ENCODE measurements around the gene LACTBL1.

Gene LACTBL1

DNA sequence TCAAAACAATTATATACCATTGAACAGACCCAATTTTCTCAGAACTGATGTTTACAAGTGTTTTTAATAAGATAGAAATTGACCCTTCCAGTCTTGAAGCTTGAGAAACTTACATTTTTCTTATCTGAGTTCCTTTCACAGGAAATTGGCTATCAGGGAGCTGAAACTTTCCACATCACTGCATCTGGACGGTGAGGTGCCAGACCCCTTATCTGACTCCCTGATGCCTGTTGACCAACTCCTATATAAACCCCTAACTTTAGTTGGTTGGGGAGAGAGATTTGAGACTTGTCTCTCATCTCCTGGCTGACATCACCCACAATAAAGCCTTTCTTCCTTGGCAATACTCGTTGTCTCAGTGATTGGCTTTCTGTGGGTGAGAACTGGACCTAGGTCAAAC is 31.4 kb downstream of the LACTBL1 start:
- no peak for DNase-seq

DNA sequence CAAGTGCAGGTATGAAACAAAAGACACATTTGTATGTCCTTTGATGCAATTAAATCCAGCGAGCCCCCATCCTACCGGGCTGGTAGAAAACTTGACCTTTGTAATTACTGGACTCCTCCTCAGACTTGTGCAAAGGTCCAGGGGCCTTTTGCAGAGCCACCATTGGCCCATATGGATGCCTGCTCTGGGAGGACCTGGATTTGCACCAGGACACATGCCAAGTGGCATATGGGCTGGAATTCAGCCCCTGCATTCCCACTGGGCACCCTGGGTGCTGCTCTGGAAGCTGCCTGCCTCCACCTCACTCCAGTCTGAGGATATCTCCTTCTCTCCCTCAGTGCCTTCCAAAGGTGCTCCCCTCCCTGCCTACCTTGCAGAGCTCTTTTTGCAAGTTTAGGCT is 36.0 kb downstream of the LACTBL1 start:
- DNase-seq, result no peak

DNA sequence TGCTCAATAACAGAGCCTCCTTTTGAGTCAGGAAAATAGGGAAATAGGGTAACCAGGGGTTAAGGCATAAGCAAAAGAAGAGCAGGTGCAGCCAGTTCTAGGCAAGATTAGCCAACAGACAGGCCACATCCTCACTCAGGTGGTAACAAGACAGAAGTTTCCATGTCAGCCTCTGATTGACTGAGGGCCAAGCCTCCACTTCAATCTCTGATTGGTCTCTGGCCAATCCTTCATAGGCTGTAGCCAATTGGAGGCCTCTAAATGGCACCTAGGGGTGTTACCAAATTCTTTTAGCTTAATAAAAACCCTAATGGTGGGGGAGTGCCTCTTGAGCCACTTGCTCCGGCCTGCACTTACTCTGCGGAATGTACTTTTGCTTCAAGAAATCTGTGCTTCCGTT is 37.2 kb downstream of the LACTBL1 start:
- DNase-seq, result no peak

DNA sequence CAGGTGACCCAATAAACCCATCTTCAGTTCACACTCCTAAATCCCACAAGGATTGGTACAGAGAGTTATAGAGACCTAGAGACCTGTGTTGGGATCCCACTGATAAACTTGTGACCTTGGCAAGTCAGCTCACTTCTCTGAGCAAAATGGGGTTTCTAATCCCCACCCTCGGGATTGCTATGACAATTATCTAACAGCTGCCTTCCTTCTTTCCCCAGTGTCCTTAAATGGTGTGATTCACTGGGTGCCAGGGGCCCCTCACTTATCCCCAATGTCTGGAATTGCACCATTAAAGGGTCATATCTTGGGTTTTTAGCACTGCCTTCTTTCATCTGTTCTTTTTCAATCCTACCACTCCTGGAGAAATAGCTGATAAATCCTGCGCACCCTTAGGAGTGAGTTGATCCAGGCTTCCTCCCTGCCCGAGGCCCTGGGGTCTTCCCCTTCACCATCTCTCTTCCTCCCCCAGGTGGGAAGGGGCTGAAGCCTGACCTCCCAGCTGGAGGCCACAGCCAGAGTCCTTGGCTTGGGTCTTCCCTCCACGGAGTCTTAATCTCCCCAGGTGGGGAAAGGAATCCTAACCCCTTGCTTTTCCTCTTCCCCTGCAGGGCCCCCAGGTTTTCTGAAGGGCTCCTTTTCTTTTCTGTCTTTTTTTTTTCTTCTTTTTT is 39.7 kb downstream of the LACTBL1 start:
- no peak for DNase-seq

DNA sequence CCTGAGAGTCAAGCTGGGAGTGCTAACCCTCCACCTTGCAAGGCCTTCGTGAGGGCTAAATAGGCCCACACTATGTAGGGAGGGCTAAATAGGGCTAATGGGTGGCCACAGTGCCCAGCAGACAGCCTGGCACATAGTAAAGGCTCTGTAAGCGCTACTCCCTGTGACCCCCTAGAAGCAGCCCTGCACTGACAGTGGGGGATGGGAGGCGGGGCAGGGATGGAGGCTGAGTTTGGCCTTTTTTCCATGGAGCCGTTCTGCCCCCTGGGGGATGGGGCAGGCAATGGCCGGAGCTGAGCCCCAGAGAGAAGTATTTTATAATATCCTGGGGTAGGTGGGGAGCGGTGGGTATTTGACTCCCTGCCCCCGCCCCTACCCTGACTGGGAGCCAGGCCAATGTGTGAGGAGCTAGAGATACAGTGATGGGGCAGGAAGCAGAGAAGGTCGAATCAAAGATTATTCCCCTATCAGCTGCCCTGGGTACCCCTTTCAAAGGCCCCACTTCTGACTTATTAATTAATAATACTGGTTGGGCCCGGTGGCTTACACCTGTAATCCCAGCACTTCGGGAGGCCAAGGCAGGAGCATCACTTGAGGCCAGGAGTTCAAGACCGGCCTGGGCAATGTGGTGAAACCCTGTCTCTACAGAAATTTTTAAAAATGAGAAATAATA is 42.3 kb downstream of the LACTBL1 start:
- no peak for DNase-seq

DNA sequence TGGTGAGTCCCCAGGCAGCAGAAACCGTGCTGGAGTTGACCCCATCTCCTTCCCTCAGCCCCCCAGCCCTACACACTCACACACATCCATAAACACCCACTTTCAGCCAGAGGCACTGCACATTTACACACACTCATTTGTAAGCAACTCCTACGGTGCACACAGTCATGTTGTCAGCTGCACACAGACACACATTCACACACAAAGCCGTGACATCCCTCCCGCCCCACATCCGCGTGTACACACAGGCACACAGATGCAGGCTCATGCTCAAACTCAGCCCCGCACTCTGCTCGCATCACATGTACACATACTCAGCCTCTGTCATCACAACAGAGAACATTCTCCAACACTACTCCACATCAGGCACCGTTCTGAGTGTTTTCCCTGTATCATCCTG is 47.6 kb downstream of the LACTBL1 start:
- DNase-seq, result no peak

DNA sequence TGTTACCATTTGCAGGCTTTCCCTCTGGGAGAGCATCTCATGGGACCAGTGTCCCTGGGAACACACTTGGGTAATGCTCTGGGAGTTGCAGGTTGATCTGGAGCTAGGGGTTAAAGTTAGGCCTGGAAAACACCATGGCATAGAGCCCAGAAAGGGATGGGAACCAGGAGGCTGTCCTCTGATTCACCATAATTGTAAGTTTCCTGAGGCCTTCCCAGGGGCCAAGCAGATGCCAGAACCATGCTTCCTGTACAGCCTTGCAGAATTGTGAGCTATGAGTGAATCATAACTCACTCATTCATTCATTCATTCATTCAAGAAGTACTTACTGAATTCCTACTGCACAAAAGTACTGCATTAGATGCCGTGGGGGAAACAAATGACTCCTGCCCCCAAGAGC is 50.0 kb downstream of the LACTBL1 start:
- no peak for DNase-seq

DNA sequence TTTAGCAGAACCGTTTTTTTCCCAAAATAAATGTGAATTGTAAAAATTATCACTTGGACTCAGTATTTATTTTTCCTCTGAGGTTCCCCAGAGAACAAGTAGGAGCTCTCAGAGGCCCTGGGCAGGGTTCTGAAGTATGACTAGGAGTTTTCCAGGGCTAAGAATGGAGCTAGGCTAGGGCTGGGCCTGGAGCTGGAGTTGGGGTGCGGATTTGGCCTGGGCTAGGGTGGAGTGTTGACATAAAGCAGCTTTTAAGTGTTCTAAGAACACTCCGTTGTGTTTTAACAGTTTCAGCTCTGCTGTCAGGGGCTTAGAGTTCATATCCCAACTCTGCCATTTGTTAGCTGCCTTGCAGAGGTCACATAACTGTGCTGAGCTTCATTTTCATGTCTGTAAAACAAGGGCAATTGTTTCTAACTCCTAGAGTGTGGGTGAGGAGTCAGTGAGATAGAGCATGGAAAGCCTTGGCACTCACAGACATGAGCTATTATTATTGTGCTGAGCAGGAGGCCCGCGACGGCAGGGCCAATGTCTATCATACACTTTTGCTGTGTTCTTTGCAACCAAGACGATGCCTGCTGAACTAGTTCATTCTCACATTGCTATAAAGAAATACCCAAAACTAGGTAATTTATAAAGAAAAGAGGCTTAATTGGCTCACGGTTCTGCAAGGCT is 51.1 kb downstream of the LACTBL1 start:
- no peak for DNase-seq

DNA sequence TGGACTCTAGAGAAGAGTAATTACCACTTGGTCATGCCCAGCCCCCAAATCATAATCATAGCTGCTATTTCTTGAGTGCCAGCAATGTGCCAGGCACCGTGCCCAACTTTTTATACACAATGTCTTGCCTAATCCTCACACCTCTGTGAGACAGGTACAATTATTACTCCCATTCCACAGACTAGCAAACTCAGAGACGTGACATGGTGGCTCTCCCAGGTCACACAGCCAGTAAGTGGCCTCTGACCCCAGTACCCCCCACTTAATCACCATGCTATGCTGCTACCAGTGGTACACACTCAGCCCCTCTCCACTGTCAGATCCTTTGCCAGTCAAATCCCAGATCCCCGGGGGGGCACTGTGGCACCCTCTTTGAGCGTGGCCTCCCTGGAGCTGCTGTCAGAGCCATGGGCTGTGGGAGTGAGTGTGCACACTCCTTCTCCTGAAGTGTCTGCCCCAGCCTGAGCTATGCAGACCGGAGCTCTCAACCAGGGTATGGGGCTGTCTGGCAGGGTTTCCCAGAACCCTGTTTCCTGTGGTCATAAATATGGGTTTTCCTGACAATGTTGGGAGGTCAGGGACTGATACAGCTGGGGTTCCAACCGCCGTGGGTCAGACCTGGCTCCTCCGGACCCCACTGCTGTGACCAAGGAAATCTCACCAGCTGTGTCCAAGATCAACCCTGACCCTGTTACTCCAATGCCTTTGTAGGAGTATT is 51.8 kb downstream of the LACTBL1 start:
- DNase-seq, result no peak

DNA sequence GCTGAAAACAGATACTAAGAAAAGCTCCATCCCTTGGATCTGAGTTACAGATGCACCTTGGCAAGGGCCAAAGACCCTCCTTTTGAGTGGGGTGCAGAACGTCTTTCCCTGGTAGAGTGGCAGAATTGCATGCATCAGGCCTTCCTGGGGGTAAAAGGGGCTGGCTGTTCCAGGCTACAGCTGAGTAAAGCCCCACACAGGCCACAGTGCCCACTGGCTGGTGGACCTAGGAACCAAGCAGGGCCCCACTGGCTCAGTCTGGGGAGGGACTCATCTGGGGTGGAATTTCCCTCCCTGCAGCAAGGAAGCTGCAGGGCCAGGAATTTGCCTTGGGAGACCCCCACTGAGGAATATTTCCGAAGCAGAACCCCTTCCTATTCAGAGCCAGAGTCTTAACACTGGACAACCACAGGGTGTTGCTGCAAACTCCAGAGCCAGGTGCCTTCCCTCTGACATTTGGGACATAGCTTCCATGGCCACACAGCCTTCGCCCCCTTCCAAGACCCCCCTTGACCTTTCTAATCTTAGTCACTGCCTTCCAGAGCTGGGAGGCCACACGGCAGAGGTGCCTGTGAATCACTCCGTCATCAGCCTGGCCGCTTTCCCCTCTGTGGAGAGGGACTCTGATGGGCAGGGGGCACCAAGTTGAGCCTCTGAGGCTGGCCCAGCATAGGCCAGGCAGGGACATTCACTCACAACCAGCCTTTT is 52.5 kb downstream of the LACTBL1 start:
- no peak for DNase-seq

DNA sequence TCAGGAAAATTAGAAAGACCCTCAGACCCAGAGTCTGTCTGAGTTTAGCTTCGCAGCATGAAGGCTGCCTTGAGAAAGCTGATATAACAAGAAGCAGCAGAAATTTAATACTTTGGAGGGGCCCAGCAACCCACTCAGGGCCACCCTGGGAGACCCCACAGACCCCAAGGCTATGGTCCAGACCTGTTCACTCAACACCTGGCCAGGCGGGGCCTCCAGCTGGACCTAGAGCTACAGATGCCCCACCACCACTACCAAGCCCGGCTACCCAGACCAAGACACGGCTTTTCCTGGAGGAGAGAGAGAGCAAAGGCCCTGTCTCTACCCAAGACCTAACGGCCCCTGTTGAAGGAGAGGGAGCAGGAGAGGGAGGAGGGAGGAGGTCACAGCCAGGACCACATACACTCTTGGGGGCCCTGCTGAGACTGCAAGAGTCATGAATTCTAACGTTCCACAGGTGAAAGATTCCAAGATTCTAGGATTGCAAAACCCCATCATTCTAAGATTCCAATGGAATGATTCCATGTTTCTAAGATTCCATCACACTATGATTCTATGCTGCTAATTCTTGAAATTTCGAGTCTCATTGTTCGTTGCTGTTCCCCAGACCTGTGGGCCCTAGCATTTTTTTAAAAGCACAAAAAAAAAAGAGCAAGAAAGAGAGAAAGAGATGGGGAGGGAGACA is 53.2 kb downstream of the LACTBL1 start:
- no peak for DNase-seq

DNA sequence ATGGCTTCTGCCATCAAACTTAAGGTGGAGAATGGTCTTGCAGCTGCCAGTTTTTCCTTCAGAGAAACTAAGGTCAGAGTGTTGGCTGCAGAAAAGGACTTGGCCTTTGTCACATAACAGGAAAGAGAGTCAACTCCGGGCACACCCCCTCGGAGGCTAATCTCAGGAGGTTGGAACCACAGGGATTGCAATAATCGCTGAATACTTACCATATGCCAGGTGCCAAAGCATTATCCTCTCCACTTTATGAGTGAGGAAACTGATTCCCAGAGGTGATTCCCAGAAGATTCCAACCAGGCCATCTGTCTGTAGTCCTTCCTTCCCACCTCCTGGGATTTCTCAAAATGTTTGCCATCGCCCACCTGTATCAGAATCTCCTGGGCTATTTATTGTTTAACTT is 54.0 kb downstream of the LACTBL1 start:
- no peak for DNase-seq

DNA sequence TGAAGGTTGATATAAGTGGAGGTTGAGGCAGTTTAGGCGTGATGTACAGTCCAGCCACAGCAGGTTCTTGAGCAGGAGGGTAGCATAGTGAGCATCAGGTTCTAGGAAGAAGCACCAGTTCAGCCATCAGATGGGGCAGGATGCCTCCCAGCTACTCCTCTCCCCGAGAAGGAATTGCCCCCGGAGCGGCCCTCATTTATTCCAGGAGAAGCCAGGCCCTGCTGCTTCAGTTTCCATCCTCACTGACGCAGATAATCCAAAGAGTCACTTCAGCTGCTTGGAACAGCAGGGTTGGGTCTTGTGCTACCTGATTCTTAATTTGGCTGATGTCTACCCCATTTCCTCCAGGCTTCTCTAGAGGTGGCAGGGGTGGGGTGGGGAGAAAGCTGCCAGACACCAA is 54.7 kb downstream of the LACTBL1 start:
- DNase-seq, result no peak

DNA sequence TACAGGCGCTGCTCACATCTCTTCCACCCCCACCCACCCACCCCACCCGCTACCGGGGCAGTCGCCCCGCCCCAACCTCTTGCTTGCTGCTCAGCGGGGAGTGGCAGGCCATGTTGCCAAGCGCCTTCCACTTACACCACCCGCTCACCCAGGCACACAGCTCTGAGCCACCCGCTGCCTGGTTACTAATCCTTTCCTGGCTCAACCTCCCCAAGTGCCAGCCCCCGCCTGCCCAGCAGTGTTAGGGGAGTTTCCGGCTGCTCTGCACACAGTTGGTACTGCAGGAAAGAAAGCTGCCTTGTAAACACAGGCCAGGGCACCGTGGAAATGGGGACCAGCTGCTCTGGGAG is 56.2 kb downstream of the LACTBL1 start:
- DNase-seq, result no peak

DNA sequence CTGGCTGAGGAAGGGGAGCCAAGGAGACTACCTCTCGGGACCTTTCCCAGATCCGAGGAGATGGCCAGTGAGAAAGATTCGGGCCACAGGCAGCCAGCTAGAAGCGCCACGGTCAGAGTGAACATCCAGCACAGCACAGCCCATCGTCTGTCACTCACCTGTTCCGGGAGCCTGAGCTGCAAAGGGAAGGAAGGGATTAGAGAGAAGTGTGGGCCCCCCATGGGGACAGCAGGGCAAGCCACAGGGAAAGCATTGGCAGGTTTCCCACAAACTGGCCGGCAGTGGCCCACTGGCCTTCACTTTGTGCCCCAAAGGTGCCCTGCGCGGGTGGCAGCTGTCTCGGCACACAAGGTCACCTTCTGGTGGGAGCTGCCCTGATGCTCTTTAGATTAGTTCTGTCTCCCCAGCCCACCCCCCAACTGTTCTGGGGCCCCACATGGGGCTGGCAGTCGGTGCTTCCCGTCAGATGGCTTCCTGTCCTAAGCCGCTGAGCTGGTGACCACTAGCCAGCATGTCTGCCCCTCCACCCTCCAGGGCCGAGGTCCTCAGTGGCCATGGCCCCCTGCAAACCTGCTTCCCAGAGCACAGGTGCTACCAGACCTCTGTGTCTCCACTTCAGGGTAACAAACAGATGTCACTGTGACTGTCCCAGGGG is 56.7 kb downstream of the LACTBL1 start:
- DNase-seq, result no peak

DNA sequence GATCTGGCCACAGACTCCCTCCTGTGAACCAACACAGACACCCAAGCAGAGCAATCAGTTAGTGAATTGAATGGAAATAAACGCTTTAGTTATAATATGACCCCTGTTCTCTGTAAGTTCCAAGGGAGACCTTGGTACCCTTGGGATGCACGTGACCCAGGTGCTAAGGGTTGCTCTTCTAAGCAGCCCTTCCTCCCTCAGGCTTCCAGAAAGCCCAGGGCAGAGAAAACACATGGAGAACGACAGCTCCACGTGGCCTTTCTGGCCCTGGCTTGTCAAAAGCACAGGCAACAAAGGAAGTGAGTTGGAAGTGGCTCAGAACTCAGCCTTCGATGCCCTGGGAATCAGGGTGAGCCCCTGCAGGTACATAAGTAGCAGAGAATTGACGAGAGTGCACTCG is 57.4 kb downstream of the LACTBL1 start:
- no peak for DNase-seq

DNA sequence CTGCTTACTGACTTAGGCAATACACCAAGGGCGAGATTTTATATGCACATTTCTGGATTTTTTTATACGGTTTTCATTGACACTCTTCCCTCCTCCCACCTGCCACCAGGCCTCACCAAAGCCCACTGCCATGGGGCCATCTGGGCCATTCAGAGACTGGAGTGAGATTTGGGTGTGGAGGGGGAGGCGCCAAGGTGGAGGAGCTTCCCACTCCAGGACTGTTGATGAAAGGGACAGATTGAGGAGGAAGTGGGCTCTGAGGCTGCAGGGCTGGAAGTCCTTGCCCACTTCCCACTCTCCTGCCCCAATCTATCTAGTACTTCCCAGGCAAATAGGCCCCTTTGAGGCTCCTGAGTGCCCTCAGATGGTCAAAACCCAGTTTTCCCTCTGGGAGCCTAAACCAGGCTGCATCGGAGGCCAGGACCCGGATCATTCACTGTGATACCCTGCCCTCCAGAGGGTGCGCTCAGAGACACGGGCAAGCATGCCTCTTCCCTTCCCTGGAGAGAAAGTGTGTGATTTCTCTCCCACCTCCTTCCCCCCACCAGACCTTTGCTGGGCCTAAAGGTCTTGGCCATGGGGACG is 57.9 kb downstream of the LACTBL1 start:
- no peak for DNase-seq

DNA sequence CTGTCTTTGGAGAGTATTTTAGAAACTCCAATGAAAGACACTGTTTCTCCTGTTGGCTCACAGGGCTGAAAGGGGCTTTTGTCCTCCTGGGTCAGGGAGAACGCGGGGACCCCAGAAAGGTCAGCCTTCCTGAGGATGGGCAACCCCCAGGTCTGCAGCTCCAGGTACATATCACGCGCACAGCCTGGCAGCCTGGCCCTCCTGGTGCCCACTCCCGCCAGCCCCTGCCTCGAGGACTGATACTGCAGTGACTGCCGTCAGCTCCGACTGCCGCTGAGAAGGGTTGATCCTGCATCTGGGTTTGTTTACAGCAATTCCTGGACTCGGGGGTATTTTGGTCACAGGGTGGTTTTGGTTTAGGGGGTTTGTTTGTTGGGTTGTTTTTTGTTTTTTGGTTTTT is 58.5 kb downstream of the LACTBL1 start:
- DNase-seq, result no peak

DNA sequence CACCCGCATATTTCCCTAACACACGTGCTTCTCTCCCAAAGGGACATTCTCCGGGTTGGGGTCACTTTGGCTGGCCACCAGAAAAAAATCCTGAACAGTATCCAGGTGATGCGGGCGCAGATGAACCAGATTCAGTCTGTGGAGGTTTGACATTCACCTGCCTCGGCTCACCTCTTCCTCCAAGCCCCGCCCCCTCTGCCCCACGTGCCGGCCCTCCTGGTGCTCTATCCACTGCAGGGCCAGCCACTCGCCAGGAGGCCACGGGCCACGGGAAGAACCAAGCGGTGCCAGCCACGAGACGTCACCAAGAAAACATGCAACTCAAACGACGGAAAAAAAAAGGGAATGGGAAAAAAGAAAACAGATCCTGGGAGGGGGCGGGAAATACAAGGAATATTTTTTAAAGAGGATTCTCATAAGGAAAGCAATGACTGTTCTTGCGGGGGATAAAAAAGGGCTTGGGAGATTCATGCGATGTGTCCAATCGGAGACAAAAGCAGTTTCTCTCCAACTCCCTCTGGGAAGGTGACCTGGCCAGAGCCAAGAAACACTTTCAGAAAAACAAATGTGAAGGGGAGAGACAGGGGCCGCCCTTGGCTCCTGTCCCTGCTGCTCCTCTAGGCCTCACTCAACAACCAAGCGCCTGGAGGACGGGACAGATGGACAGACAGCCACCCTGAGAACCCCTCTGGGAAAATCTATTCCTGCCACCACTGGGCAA is 59.1 kb downstream of the LACTBL1 start:
- DNase-seq, result no peak

DNA sequence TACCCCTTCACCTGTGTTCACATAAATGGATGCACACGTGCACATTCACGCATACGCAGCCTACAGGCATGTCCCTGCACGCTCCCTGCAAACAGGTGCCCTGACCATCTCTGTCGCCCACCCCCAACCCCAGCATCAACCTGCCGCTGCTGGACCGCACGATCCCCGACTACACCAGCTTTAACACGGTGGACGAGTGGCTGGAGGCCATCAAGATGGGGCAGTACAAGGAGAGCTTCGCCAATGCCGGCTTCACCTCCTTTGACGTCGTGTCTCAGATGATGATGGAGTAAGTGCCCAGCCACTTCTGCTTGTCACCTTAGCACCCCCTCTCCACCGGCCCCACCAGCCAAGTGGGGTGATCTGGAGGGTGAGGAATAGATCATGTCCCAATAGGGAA is 60.4 kb downstream of the LACTBL1 start:
- no peak for DNase-seq
